ENCODE data around the gene INPP5D. TPM values are rescaled to one million over a fixed set of nuclear protein-coding genes. Genes with fewer than 3 reads are reported as not detected.
"Not testable (repeated sequence)": the region's sequence is repeated elsewhere in the genome, so short reads cannot be mapped to it uniquely, and the experiment has no call there.

Gene INPP5D
- total RNA-seq, 1 donor from 2014 or later: 2.2 TPM

- peaks cover 5% of the 10 kb centered on the region for H3K9me3 Mint-ChIP-seq (ENCODE audit: unreplicated experiment)
- TF ChIP-seq CTCF (IDR thresholded peaks at IDR 0.05; ENCODE audit: partially characterized antibody, unreplicated experiment): no peak
- no peak for DNase-seq
- H3K27ac Mint-ChIP-seq (ENCODE audit: unreplicated experiment): no peak overlapping the region
- H3K4me3 Mint-ChIP-seq (ENCODE audit: unreplicated experiment): no peak overlapping the region
- no peaks in the 10 kb centered on the region for H3K4me1 Mint-ChIP-seq (ENCODE audit: low read depth, unreplicated experiment)
- peaks cover 3% of the 10 kb centered on the region for H3K27me3 Mint-ChIP-seq (ENCODE audit: unreplicated experiment)
- H3K36me3 Mint-ChIP-seq (ENCODE audit: unreplicated experiment): no peaks in the 10 kb centered on the region
Measured at GRCh38 chr2:233012301-233012971, 47.7 kb upstream of the INPP5D start.

- no peak within 1 kb of the TSS for H3K27ac Mint-ChIP-seq (ENCODE audit: unreplicated experiment)
- H3K9me3 Mint-ChIP-seq (ENCODE audit: unreplicated experiment): peaks cover 5% of the 10 kb centered on the region
- no peaks in the 10 kb centered on the region for H3K4me1 Mint-ChIP-seq (ENCODE audit: low read depth, unreplicated experiment)
- no peak for TF ChIP-seq CTCF (IDR thresholded peaks at IDR 0.05; ENCODE audit: partially characterized antibody, unreplicated experiment)
- H3K36me3 Mint-ChIP-seq (ENCODE audit: unreplicated experiment): no peaks in the 10 kb centered on the region
- DNase-seq: no peak
- H3K27me3 Mint-ChIP-seq (ENCODE audit: unreplicated experiment): peaks cover 3% of the 10 kb centered on the region
- H3K4me3 Mint-ChIP-seq (ENCODE audit: unreplicated experiment): no peak within 1 kb of the TSS
Measured at GRCh38 chr2:233013027-233013461, 47.1 kb upstream of the INPP5D start, which contains the start of gene NGEF. NGEF (minus strand) TSS chr2:233013256; CDS start chr2:232974890, 38,366 bp downstream.

- H3K36me3 Mint-ChIP-seq (ENCODE audit: unreplicated experiment): no peaks in the 10 kb centered on the region
- peaks cover 5% of the 10 kb centered on the region for H3K9me3 Mint-ChIP-seq (ENCODE audit: unreplicated experiment)
- H3K4me1 Mint-ChIP-seq (ENCODE audit: low read depth, unreplicated experiment): no peaks in the 10 kb centered on the region
- H3K27ac Mint-ChIP-seq (ENCODE audit: unreplicated experiment): no peak overlapping the region
- peaks cover 3% of the 10 kb centered on the region for H3K27me3 Mint-ChIP-seq (ENCODE audit: unreplicated experiment)
- DNase-seq: no peak
- no peak overlapping the region for H3K4me3 Mint-ChIP-seq (ENCODE audit: unreplicated experiment)
- no peak for TF ChIP-seq CTCF (IDR thresholded peaks at IDR 0.05; ENCODE audit: partially characterized antibody, unreplicated experiment)
Measured at GRCh38 chr2:233013650-233014049, 46.5 kb upstream of the INPP5D start.

- Mint-ChIP-seq H3K4me3 (ENCODE audit: unreplicated experiment) (no peak overlapping the region), H3K9me3 (ENCODE audit: unreplicated experiment) (peaks cover 3% of the 10 kb centered on the region), H3K4me1 (ENCODE audit: low read depth, unreplicated experiment) (no peaks in the 10 kb centered on the region), H3K27me3 (ENCODE audit: unreplicated experiment) (no peaks in the 10 kb centered on the region), H3K36me3 (ENCODE audit: unreplicated experiment) (no peaks in the 10 kb centered on the region), H3K27ac (ENCODE audit: unreplicated experiment) (no peak overlapping the region)
- DNase-seq: no peak
- TF ChIP-seq CTCF (IDR thresholded peaks at IDR 0.05; ENCODE audit: partially characterized antibody, unreplicated experiment): no peak
Measured at GRCh38 chr2:233015019-233015645, 45.0 kb upstream of the INPP5D start.

GRCh38 chr2:233017947-233018346 lies 42.2 kb upstream of the INPP5D start:
- no peak for DNase-seq
- Mint-ChIP-seq H3K4me1 (ENCODE audit: low read depth, unreplicated experiment) (no peaks in the 10 kb centered on the region), H3K36me3 (ENCODE audit: unreplicated experiment) (no peaks in the 10 kb centered on the region), H3K27me3 (ENCODE audit: unreplicated experiment) (no peaks in the 10 kb centered on the region), H3K27ac (ENCODE audit: unreplicated experiment) (no peak overlapping the region), H3K9me3 (ENCODE audit: unreplicated experiment) (no peaks in the 10 kb centered on the region), H3K4me3 (ENCODE audit: unreplicated experiment) (no peak overlapping the region)
- no peak for TF ChIP-seq CTCF (IDR thresholded peaks at IDR 0.05; ENCODE audit: partially characterized antibody, unreplicated experiment)

- not testable (repeated sequence) for H3K4me3 Mint-ChIP-seq (ENCODE audit: unreplicated experiment); H3K4me1 Mint-ChIP-seq (ENCODE audit: low read depth, unreplicated experiment); H3K9me3 Mint-ChIP-seq (ENCODE audit: unreplicated experiment); H3K36me3 Mint-ChIP-seq (ENCODE audit: unreplicated experiment); DNase-seq; H3K27me3 Mint-ChIP-seq (ENCODE audit: unreplicated experiment); H3K27ac Mint-ChIP-seq (ENCODE audit: unreplicated experiment)
Measured at GRCh38 chr2:233019610-233020009, 40.5 kb upstream of the INPP5D start.
